Measurements from ENCODE around the gene MEI1.
"Not testable (repeated sequence)": the region's sequence is repeated elsewhere in the genome, so short reads cannot be mapped to it uniquely, and the experiment has no call there.

MEI1 gene

GRCh38 chr22:41682033-41682807, 17.1 kb upstream of the MEI1 start:
- peak; percentile 88 for DNase-seq (ENCODE audit: low spot score)

- DNase-seq (ENCODE audit: low spot score), result no peak
Observed at GRCh38 chr22:41683052-41683451, 16.3 kb upstream of the MEI1 start.

DNA sequence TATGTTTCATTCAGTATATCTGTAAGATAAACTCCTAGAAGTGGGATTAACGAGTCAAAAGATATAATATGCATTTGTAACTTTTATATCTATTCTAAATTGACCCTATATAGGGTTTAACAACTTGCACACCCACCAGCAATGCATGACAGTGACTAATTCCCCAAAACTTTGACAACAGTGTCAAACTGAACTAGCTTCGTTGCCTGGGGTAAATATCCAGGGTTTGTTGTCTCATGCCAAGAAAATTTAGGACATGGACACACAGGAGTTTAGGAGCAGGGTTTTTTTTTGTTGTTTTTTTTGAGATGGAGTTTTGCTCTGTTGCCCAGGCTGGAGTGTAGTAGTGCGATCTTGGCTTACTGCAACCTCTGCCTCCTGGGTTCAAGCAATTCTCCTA, 15.7 kb upstream of the MEI1 start:
- no peak for DNase-seq (ENCODE audit: low spot score)

DNA sequence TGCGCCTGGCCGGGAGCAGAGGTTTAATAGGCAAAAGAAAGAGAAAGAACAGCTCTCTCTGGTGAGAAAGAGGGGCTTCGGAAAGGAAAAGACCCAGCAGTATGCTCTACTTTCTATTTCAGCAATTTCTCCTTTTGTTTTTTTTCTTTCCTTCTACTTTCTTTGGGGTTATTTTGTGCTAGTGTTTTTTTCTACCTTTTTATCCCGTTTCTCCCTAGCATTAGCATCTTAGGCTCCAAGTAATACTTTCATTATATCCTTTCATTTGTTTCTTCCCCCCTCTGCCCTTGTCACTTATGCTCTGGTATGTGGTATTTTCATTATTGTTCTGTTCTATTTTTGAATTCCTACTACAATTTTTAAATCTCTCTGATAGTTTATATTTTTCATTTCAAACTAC, 15.1 kb upstream of the MEI1 start:
- no peak for DNase-seq (ENCODE audit: low spot score)

- DNase-seq (ENCODE audit: low spot score), result not testable (repeated sequence)
Observed at GRCh38 chr22:41686890-41687289, 12.4 kb upstream of the MEI1 start.

GRCh38 chr22:41687901-41688364, 11.4 kb upstream of the MEI1 start:
- DNase-seq (ENCODE audit: low spot score), result peak; percentile 35

- DNase-seq (ENCODE audit: low spot score), result peak; percentile 92
Observed at GRCh38 chr22:41688365-41689211, 10.7 kb upstream of the MEI1 start, which contains the start of gene SNU13. TSS of gene SNU13 (minus strand) at chr22:41688867. CDS start at chr22:41688796, 71 bp downstream.

GRCh38 chr22:41690476-41690875, 8.8 kb upstream of the MEI1 start:
- DNase-seq (ENCODE audit: low spot score), result no peak

- no peak for DNase-seq (ENCODE audit: low spot score)
Observed at GRCh38 chr22:41695211-41695610, 4.1 kb upstream of the MEI1 start.

- no peak for DNase-seq (ENCODE audit: low spot score)
Observed at GRCh38 chr22:41696703-41697102, 2.6 kb upstream of the MEI1 start.

GRCh38 chr22:41697126-41697775, 2.1 kb upstream of the MEI1 start:
- DNase-seq (ENCODE audit: low spot score), result peak; percentile 91

DNA sequence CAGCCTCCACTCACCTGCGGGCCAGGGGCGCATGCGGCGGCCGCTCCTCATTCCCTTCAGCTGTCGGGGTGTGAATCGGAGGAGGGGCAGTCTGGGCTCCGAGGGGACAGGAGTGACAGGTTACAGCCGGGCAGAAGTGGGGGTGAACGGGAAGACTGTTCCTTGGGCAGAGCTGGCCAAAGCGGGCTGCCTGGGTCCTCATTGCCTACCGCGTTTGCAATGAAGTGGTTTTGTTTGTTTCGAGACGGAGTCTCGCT, 733 bp downstream of the MEI1 start:
- DNase-seq (ENCODE audit: low spot score), result no peak

DNA sequence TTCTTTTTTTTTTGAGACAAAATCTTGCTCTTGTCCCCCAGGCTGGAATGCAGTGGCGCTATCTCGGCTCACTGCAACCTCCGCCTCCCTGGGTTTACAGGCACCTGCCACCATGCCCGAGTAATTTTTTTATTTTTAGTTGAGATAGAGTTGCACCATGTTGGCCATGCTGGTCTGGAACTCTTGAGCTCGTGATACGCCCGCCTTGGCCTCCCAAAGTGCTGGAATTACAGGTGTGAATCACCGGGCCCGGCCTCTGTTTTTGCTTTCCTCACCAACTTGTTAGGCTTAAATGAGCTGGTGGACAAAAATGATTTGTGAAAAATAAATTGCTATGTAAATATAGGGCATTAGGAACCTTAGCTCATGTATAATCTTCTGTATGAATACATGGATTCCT, 3.5 kb downstream of the MEI1 start:
- no peak for DNase-seq (ENCODE audit: low spot score)

- DNase-seq (ENCODE audit: low spot score), result no peak
Observed at GRCh38 chr22:41709341-41709740, 10.0 kb downstream of the MEI1 start.

GRCh38 chr22:41713004-41713403, 13.7 kb downstream of the MEI1 start:
- DNase-seq (ENCODE audit: low spot score), result no peak

- no peak for DNase-seq (ENCODE audit: low spot score)
Observed at GRCh38 chr22:41722496-41722895, 23.2 kb downstream of the MEI1 start.

DNA sequence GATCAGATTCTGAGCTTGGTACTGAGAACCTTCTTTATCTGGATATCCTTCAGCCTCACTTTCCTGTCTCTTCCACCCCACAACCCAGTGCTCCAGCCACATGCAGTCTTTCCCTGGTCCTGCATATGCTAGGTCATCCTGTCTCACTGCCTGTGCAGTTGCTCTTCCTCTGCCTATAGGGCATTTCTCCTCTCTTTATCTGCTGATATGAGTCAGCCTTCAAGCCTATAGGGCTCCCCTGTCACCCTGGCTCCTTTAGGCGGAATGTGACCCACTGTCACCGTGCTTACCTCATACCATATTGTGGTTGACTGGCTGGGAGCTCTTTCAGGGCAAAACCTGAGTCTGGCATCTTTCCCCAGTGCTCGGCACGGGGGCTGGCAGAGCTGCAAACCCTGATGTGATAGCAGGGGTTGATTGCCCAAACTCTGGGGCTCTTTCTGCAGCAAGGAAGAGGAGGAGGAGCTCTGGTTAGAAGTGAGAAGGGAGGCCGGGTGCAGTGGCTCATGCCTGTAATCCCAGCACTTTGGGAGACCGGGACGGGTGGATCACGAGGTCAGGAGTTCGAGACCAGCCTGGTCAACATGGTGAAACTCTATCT, 26.3 kb downstream of the MEI1 start:
- no peak for DNase-seq (ENCODE audit: low spot score)

DNA sequence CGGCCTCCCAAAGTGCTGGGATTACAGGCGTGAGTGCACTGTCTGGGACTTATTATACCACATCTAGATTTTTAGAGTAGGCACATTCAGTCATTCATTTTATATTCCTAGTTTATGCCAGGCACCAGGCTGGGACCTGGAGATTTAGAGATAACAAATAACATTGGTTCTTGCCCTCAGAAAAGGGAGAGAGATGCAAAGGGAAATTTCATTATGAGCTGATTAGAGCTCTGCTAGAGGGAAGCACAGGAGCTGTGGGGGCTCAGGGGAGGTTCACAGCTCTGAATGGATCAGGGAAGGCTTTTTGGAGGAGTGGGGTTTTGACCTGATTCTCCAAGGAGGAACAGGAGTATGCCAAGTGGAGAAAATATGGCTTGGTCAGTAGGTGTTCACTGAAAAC, 32.3 kb downstream of the MEI1 start:
- no peak for DNase-seq (ENCODE audit: low spot score)

GRCh38 chr22:41732096-41732772, 32.9 kb downstream of the MEI1 start:
- no peak for DNase-seq (ENCODE audit: low spot score)

- DNase-seq (ENCODE audit: low spot score), result not testable (repeated sequence)
Observed at GRCh38 chr22:41733241-41733640, 33.9 kb downstream of the MEI1 start.

GRCh38 chr22:41739576-41739975, 40.3 kb downstream of the MEI1 start:
- no peak for DNase-seq (ENCODE audit: low spot score)

GRCh38 chr22:41742918-41743317, 43.6 kb downstream of the MEI1 start:
- DNase-seq (ENCODE audit: low spot score), result no peak

Measured in AG08396 (cell line).